Stimulated activated CD8-positive, alpha-beta memory T cell treated with anti-CD3 and anti-CD28 coated beads, Interleukin-2, amount 100 ng/mL, for 1 hour (primary cell): ENCODE data around the gene SPOCK3.

Source experiments
- DNase-seq, 2 donors: peaks; one replicate each; pipeline ENCODE4 v3.0.0-alpha.2; 2020; ENCODE audit warnings: low read depth in 2 of 2

Gene SPOCK3

GRCh38 chr4:167176723-167177367 is 57.4 kb downstream of the SPOCK3 start:
- DNase-seq, result no peak

DNA sequence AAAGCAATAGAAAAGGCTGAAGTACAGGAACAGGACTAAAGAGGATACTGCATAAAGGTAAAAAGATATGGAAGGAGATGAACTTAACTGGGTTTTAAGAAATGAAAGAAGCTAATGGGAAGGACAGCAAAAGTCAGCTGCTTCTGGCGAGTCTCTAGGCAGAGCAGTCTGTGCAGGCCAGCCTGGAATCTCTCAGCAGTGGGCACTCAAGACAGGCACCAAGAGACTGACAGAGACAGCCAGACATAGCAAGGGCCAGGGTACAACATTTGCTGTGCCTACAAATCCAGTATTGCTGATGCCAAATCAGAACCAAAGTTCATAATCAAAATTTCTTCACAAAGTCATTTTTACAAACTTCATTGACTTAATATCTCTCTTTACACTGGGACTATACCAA is 62.4 kb downstream of the SPOCK3 start:
- no peak for DNase-seq

GRCh38 chr4:167168611-167169010 is 65.7 kb downstream of the SPOCK3 start:
- DNase-seq, result no peak

GRCh38 chr4:167150587-167150986 is 83.7 kb downstream of the SPOCK3 start:
- DNase-seq, result no peak

DNA sequence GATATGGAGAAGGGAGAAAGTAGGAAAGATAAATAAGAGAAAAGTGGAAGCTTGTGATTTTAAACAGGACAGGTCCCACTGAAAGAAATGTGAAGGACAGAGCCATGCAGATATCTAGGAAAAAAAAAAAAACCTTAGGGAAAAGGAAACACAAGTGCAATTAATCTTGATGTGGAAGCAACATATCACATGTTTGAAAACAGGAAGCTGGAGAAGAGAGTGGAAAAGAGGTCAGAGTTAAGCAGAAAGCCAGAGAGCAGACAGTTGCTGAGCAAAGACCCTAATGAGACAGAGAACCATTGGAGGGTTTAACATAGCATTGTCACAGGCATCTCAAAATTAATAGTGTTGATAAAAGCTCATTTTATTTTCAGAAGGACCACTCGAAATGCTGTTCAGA is 89.7 kb downstream of the SPOCK3 start:
- DNase-seq, result no peak

GRCh38 chr4:167143018-167143417 is 91.3 kb downstream of the SPOCK3 start:
- no peak for DNase-seq

DNA sequence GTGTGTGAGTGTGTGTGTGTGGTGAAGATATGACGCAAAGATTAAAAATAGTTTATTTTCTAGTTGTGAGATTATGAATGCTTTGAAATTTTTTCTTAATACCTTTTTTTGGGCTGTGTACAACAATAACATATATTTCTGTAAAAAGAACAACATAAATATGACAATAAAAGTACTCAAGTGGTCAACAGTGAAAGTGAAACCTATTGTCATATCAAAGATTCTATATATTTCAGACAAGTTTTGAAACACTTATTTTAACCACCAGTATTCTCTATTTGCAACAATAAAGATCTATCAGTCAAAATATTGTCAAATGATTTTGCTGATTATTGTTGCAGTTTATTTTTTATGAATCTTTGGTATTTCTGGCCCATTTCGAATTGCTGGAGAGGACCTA is 98.0 kb downstream of the SPOCK3 start:
- DNase-seq, result no peak

DNA sequence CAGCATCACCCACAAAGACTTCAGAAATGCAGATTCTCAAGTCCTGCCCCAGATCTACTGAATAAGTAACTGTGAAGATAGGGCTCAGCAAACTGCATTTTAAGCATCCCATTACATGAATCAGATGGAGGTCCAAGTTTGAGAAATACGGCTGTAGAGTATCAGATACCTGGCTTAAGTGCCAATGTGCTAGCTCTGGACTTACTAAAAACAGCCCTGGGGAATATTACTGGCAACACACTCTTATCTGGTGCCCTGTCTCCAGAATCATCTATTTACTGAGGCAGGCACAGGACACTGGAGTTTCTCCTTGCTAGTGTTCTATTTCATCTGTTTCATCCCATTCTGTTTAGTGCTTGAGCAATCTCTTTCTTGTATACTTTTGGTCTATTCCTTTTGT is 105.1 kb downstream of the SPOCK3 start:
- no peak for DNase-seq

DNA sequence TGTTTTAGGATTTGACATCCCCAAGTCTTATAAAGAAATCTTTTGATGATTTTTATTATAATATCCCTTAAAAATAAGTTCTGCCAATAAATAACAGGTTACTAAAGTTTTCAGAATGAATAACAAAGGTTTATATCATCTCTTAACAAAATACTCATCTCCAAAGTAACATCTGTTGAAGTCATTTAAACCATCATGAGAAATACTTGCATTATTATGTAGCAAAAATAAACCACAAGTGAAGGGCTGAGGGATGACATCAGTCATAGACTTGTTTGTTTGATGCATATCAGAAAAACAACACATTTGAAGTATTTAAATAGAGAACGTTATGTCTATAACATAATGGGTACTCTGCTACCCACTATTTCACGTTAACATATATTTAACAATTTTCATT is 114.9 kb downstream of the SPOCK3 start:
- no peak for DNase-seq

DNA sequence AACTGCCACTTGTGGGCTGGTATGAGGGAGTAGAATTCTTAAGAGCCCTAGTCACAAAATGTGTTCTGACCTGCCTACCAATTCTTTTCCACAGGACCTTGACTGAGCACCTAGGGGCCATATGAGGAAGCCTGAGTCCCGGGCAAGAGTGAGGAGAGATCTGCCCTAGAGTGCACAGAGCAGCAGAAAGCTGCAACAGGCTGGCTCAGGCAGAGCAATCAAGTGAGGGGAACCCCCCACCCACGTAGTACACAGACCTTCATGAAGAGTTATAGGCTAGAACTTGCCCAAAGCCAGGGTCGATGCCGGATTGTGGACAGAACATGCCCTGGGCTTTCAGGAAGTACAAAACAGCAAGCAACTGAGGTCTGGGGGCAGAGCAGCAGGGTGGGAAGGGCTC is 117.0 kb downstream of the SPOCK3 start:
- DNase-seq, result no peak

GRCh38 chr4:167114416-167114971 is 119.8 kb downstream of the SPOCK3 start:
- DNase-seq, result no peak

- no peak for DNase-seq
These were observed 122.7 kb downstream of the SPOCK3 start for GRCh38 chr4:167111622-167112021.

GRCh38 chr4:167111092-167111491 is 123.2 kb downstream of the SPOCK3 start:
- no peak for DNase-seq

GRCh38 chr4:167109859-167110258 is 124.4 kb downstream of the SPOCK3 start:
- DNase-seq, result no peak

GRCh38 chr4:167105857-167106256 is 128.4 kb downstream of the SPOCK3 start:
- no peak for DNase-seq

DNA sequence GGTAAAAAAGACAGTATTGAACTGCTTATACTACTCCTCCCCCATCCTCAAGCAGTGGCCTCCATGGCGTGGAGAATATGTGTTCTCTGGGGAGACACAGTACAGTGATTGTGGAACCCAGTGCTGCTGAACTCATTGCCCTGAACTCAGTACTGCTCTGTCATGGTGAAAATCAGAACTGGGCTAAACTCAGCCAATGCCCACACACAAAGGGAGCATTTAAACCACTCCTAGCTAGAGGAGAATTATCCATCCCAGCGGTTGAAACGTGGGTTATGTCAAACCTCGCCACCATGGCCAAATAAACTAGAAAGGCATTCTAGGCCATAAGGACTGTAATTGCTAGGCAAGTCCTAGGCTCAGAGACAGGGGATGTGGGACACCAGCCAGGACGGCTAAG is 131.8 kb downstream of the SPOCK3 start:
- DNase-seq, result no peak

DNA sequence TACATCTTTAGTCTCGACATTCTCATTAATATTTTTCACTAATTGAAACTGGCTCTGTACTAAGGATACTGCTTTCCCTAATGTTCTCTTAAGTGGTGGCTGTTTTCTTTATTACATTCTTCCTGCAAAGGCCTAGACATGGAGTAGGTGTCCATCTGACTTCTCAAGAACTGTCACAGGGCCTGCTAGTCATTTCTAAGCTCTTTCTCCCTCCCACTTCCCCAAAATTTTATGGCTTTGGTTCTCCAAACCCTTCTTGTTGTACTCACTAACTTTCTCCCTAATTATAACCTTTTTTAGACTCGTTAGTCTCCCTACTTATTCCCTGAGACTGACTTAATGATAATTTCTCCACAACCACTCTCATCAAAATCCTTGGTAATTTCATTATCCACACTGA is 133.3 kb downstream of the SPOCK3 start:
- DNase-seq, result no peak

DNA sequence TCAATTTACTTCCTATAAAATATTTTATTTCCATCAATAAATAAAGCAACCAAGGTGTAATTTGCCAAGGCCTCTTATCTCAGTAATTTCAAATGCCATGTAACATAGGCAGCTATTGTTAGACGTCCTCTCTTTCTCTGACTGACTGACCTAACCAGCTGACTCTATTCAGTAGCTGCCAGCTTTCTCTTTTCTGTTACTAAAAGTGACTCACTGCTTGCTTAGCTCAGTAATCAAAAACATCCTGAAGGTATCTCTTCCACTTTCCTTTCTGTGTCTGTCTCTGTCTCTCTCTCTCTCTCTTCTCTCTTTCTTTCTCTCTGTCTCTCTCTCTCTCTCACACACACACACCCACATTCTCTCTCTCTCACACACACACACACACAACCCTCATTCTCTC is 134.2 kb downstream of the SPOCK3 start:
- no peak for DNase-seq

DNA sequence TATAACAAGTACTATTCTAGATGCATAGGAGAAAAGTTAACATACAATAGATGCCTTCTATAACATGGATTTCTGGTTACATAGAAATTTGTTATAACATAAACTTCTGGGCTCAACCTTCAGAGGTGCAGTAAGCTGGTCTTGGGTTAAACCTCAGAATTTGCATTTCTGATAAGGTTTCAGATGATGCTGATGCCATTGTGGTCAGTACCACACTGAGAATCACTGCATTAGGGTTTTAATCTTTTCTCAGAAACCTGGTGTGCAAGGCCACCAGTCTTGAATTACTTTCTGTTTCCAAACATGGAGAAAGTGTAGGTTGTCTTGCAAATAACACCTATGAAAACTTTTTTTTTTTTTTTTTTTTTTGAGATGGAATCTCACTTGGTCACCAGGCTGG is 146.2 kb downstream of the SPOCK3 start:
- DNase-seq, result no peak

DNA sequence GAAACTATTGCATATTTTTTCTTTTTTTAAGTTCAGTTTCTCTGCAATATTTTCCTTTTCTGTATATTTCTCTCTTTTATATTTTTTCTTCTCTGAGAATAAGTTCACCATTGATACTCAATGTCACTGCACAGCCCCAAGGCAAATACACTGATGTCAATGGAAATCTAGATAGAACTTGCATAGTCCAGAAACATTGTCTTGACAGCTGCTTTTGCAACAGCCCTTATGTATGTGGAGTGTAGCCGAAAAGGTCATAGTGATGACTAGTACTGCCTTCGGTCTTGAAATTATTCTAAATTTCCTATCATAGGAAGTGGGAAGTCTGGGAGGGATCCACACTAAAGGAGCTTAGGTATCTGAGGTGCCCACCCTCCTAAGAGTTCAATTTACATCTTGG is 150.0 kb downstream of the SPOCK3 start:
- DNase-seq, result no peak

DNA sequence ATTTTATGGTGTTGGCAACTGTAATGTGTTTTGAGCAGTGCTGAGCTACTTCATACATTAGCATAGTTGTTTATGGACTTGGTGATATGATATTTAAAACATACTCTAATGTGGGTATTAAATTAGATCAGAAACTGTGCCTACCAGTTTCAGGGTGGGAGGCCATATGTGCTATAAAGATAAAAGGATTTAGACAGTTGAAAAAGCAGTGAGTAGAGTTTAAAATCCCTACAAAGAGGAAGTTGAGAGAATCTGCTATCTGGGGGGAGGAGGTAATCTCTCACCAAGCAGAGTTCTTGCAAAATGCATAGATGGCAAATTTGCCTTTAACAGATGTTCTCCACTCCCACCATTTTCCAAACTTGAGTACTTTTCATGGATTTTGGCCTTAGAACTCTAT is 154.5 kb downstream of the SPOCK3 start:
- no peak for DNase-seq

DNA sequence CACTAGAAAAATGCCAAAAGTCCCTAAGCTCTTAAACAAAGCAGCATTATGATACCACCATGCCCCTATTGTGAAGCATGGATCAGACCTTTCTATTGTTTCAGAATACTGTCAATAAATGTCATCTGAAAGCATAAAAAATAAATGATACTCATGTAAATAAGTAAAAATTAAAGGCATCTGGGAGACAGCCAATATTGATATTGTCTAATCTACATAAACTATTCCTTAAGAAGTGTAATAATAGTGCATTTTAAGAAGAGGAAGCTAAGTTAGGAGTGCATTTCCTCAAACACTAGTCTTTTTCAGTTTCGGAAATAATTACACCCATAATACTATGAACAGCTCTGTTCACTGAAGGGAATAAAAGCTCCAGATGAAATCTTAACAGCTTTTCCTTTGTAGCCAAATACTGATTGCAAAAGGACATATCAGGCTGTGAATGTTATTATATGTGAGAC is 181.6 kb downstream of the SPOCK3 start:
- DNase-seq, result no peak

GRCh38 chr4:167049257-167049656 is 185.0 kb downstream of the SPOCK3 start:
- DNase-seq, result no peak

- DNase-seq, result no peak
These were observed 192.8 kb downstream of the SPOCK3 start for GRCh38 chr4:167041524-167041923.
